GM19463 (cell line): ENCODE measurements around the gene BCAR3.

ENCODE experiments used
- ATAC-seq: cut with Tn5 transposase; IDR thresholded peaks from one replicate; pipeline ENCODE4 v1.9.1; 2021; ENCODE audit warnings: mild to moderate bottlenecking, moderate library complexity; ENCODE audit not compliant: unreplicated experiment

Gene BCAR3

GRCh38 chr1:93681101-93681988 lies at the start of gene BCAR3:
Gene BCAR3 (minus strand): TSS chr1:93681837. CDS start chr1:93674930, 6,907 bp downstream.
- peak; percentile 73 for ATAC-seq

GRCh38 chr1:93730621-93731020 lies 49.0 kb upstream of the BCAR3 start:
- no peak for ATAC-seq

GRCh38 chr1:93729906-93730305 lies 48.3 kb upstream of the BCAR3 start:
- ATAC-seq: no peak

GRCh38 chr1:93729502-93729901 lies 47.9 kb upstream of the BCAR3 start:
- no peak for ATAC-seq

- ATAC-seq: no peak
These were observed 47.0 kb upstream of the BCAR3 start for GRCh38 chr1:93728480-93729131.

GRCh38 chr1:93723733-93724270 lies 42.2 kb upstream of the BCAR3 start:
- ATAC-seq: no peak

GRCh38 chr1:93723110-93723509 lies 41.5 kb upstream of the BCAR3 start:
- ATAC-seq: no peak

GRCh38 chr1:93722081-93723031 lies 40.7 kb upstream of the BCAR3 start:
- ATAC-seq: no peak

GRCh38 chr1:93720956-93721626 lies 39.5 kb upstream of the BCAR3 start:
- ATAC-seq: no peak

- no peak for ATAC-seq
These were observed 36.0 kb upstream of the BCAR3 start for GRCh38 chr1:93717640-93718039.

GRCh38 chr1:93716941-93717368 lies 35.3 kb upstream of the BCAR3 start:
- ATAC-seq: no peak

GRCh38 chr1:93716163-93716562 lies 34.5 kb upstream of the BCAR3 start:
- ATAC-seq: no peak

GRCh38 chr1:93715529-93716126 lies 34.0 kb upstream of the BCAR3 start:
- ATAC-seq: peak; percentile 54

GRCh38 chr1:93714356-93714755 lies 32.7 kb upstream of the BCAR3 start:
- no peak for ATAC-seq

GRCh38 chr1:93713341-93713740 lies 31.7 kb upstream of the BCAR3 start:
- ATAC-seq: no peak

- ATAC-seq: no peak
These were observed 31.1 kb upstream of the BCAR3 start for GRCh38 chr1:93712741-93713140.

- no peak for ATAC-seq
These were observed 29.1 kb upstream of the BCAR3 start for GRCh38 chr1:93710499-93711453.

GRCh38 chr1:93708734-93709481 lies 27.3 kb upstream of the BCAR3 start:
- no peak for ATAC-seq
